Endodermal cell (in vitro differentiated cells): ENCODE data around the gene POU2F3. TPM values are rescaled to one million over a fixed set of nuclear protein-coding genes. Genes with fewer than 3 reads are reported as not detected.

Experiments
- DNase-seq: peaks from one replicate; pipeline ENCODE4 v3.0.0-alpha.2; 2017
- H3K27ac ChIP-seq: 2 replicates; pipeline ENCODE4 v1.5.1; 2013; ENCODE audit warnings: mild to moderate bottlenecking, low read depth, low read length, moderate library complexity
- H3K27me3 ChIP-seq: 2 replicates; pipeline ENCODE4 v1.6.1; 2013; ENCODE audit warnings: mild to moderate bottlenecking, low read length, moderate library complexity; ENCODE audit not compliant: insufficient read depth, control insufficient read depth, poor library complexity, severe bottlenecking
- H3K36me3 ChIP-seq: 2 replicates; pipeline ENCODE4 v1.7.0; 2013; ENCODE audit warnings: mild to moderate bottlenecking, low read length, moderate library complexity; ENCODE audit not compliant: control insufficient read depth, insufficient read depth
- H3K4me1 ChIP-seq: one replicate; pipeline ENCODE4 v1.7.0; 2013; ENCODE audit warnings: low read length; ENCODE audit not compliant: control insufficient read depth, insufficient read depth
- H3K4me3 ChIP-seq: 2 replicates; pipeline ENCODE4 v1.5.1; 2013; ENCODE audit warnings: mild to moderate bottlenecking, low read length, moderate library complexity
- H3K9ac ChIP-seq: 2 replicates; pipeline ENCODE4 v1.6.1; 2013; ENCODE audit warnings: mild to moderate bottlenecking, low read length, moderate library complexity; ENCODE audit not compliant: poor library complexity, severe bottlenecking; ENCODE audit errors: extremely low read depth
- H3K9me3 ChIP-seq: 2 replicates; pipeline ENCODE4 v1.6.1; 2013; ENCODE audit warnings: mild to moderate bottlenecking, low read length, moderate library complexity; ENCODE audit not compliant: control insufficient read depth
- H3K27ac Mint-ChIP-seq: 2 replicates; pipeline ENCODE4 v1.8.0; 2020; ENCODE audit warnings: mixed read lengths
- H3K27me3 Mint-ChIP-seq: 2 replicates; pipeline ENCODE4 v1.8.0; 2021; ENCODE audit warnings: mild to moderate bottlenecking, mixed read lengths; ENCODE audit not compliant: insufficient read depth
- H3K36me3 Mint-ChIP-seq: 2 replicates; pipeline ENCODE4 v1.8.0; 2020; ENCODE audit warnings: low read depth, mixed read lengths
- H3K4me1 Mint-ChIP-seq: 2 replicates; pipeline ENCODE4 v1.8.0; 2020; ENCODE audit warnings: mixed read lengths
- H3K4me3 Mint-ChIP-seq: 2 replicates; pipeline ENCODE4 v1.8.0; 2020; ENCODE audit warnings: mild to moderate bottlenecking, moderate library complexity, mixed read lengths
- H3K9me3 Mint-ChIP-seq: 2 replicates; pipeline ENCODE4 v1.8.0; 2020; ENCODE audit warnings: mild to moderate bottlenecking, mixed read lengths
- CTCF ChIP-seq: fragments of 200-600 bp; sonication (generic); conservative IDR thresholded peaks from 2 replicates; pipeline ENCODE4 v1.5.0; 2021; ENCODE audit warnings: antibody characterized with exemption, mild to moderate bottlenecking
- WGBS, 2 experiments: methylation state at CpG; one replicate each; pipeline versions ENCODE4 v1.1.5 to v1.1.7; 2013; ENCODE audit warnings: missing lambda C conversion rate in 2 of 2, mixed read lengths in 1 of 2; ENCODE audit not compliant: insufficient coverage in 1 of 2, insufficient read length in 1 of 2; 5-methylcytosine and 5-hydroxymethylcytosine counted together
- total RNA-seq, 2 donors: library from RNA; stranded (reverse); fragmentation: NEBNext Ultra II Directional in 1 of 2; extraction: Animal tissue kit (Norgen Biotek cat#: 25700) in 1 of 2; gene quantifications; 2 replicates in 1 of 2; 3 replicates in 1 of 2; pipeline ENCODE4 v1.2.1, GENCODE V29; 2021

POU2F3 gene
- total RNA-seq, 2 donors from 2014 or later, result 0.46 TPM; not detected in 1

- Mint-ChIP-seq H3K36me3 (no peaks in the 10 kb centered on the region), H3K27me3 (peaks cover 66% of the 10 kb centered on the region), H3K9me3 (no peaks in the 10 kb centered on the region), H3K4me1 (peaks cover 20% of the 10 kb centered on the region), H3K27ac (no peak overlapping the region), H3K4me3 (peak overlapping the region; percentile 46)
- Histone ChIP-seq H3K27ac (no peak overlapping the region), H3K27me3 (peaks cover 42% of the 10 kb centered on the region), H3K4me3 (no peak overlapping the region), H3K4me1 (no peaks in the 10 kb centered on the region), H3K9ac (no peak overlapping the region), H3K9me3 (no peaks in the 10 kb centered on the region), H3K36me3 (no peaks in the 10 kb centered on the region)
- no peak for TF ChIP-seq CTCF
- DNase-seq, result no peak
- WGBS, 2 experiments, result 89 to 100% methylated on average over 1 to 2 of the region's 2 CpGs
These were observed 926 bp downstream of the POU2F3 start for GRCh38 chr11:120240866-120241265.

DNA sequence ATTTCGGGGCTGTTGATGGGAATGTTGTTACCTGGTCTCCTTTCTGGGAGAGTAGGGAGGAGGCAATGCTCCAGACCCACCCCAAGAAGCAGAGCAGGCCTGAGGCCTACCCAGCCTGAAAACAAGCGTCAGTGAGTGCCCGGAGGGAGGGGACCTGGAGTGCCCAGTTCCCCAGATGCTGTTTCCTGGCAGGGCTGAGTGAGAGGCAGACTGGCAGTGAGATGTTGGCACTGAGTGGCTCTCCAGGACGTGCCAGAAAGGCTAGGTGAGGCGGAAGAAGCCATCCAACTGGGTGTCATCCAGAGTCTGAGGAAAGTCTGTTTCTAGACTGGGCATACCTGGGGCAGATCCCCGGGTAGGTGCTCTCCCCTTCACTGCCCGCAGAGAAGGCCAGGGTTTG, 1.3 kb downstream of the POU2F3 start:
- no peak for TF ChIP-seq CTCF
- no peak for DNase-seq
- no peaks in the 10 kb centered on the region for H3K4me1 ChIP-seq
- 93 to 97% methylated on average over 4 to 7 of the region's 7 CpGs for WGBS, 2 experiments
- peaks cover 42% of the 10 kb centered on the region for H3K27me3 ChIP-seq
- Mint-ChIP-seq H3K9me3 (no peaks in the 10 kb centered on the region), H3K27ac (no peak overlapping the region), H3K36me3 (no peaks in the 10 kb centered on the region), H3K27me3 (peaks cover 69% of the 10 kb centered on the region), H3K4me3 (no peak overlapping the region), H3K4me1 (peaks cover 20% of the 10 kb centered on the region)
- no peak overlapping the region for H3K4me3 ChIP-seq
- H3K27ac ChIP-seq, result no peak overlapping the region
- no peak overlapping the region for H3K9ac ChIP-seq
- no peaks in the 10 kb centered on the region for H3K36me3 ChIP-seq
- H3K9me3 ChIP-seq, result no peaks in the 10 kb centered on the region

GRCh38 chr11:120243221-120243620, 3.3 kb downstream of the POU2F3 start:
- Histone ChIP-seq H3K9ac (no peak overlapping the region), H3K4me3 (no peak overlapping the region), H3K4me1 (no peaks in the 10 kb centered on the region), H3K27me3 (peaks cover 40% of the 10 kb centered on the region), H3K27ac (no peak overlapping the region), H3K9me3 (no peaks in the 10 kb centered on the region), H3K36me3 (no peaks in the 10 kb centered on the region)
- Mint-ChIP-seq H3K27ac (no peak overlapping the region), H3K27me3 (peaks cover 71% of the 10 kb centered on the region), H3K4me3 (no peak overlapping the region), H3K36me3 (no peaks in the 10 kb centered on the region), H3K9me3 (no peaks in the 10 kb centered on the region), H3K4me1 (peaks cover 20% of the 10 kb centered on the region)
- no peak for DNase-seq
- no peak for TF ChIP-seq CTCF
- 94 to 100% methylated on average over 3 to 4 of the region's 4 CpGs for WGBS, 2 experiments
